NCI-H2107 treated with DMSO at 0.1 percent for 48 hours (cell line): ENCODE results near the gene CMIP.
A peak's percentile ranks its signal among the peaks of the same experiment; 100 is the strongest.
"Not testable (repeated sequence)": the region's sequence is repeated elsewhere in the genome, so short reads cannot be mapped to it uniquely, and the experiment has no call there.

Experiments used
- DNase-seq: peaks from one replicate; lab custom pipeline; 2025; ENCODE audit not compliant: unreplicated experiment; lab: John Stamatoyannopoulos, UW

The CMIP gene

DNA sequence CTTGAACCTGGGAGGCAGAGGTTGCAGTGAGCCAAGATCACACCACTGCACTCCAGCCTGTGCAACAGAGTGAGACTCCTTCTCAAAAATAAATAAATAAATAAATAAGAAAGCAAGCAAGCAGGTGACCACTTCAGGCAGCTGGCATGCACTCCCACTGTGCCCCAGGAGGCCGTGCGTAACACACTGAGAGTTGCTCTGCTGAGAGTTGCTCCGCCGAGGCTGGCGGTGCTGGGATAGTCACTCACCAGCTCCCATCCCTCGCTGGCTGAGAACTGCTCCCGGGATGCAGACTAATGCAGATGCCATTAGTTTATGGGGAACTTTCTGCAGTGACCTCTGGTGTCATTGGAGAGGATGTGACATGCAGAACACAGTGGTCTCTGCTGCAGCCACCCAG lies 228.8 kb downstream of the CMIP start:
- DNase-seq: peak; percentile 42

DNA sequence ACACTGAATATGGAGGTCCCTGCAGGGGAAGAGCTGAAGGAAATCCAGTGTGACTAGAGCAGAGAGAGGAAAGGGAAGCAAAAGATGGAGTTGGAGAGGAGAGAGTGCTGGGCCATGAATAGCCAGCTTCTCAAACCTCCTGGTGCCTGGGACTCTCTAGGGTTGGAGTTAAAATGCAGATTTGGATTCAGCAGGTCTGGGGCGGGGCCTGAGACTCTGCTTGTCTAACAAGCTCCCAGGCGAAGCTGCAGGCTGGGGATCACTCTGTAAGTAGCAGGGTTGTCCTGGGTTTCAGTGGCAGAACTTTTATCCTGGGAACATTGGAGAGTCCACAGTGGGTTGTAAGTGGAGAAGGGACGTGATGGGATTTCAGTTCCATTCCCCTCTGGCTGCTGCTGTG lies 231.1 kb downstream of the CMIP start:
- DNase-seq: no peak

DNA sequence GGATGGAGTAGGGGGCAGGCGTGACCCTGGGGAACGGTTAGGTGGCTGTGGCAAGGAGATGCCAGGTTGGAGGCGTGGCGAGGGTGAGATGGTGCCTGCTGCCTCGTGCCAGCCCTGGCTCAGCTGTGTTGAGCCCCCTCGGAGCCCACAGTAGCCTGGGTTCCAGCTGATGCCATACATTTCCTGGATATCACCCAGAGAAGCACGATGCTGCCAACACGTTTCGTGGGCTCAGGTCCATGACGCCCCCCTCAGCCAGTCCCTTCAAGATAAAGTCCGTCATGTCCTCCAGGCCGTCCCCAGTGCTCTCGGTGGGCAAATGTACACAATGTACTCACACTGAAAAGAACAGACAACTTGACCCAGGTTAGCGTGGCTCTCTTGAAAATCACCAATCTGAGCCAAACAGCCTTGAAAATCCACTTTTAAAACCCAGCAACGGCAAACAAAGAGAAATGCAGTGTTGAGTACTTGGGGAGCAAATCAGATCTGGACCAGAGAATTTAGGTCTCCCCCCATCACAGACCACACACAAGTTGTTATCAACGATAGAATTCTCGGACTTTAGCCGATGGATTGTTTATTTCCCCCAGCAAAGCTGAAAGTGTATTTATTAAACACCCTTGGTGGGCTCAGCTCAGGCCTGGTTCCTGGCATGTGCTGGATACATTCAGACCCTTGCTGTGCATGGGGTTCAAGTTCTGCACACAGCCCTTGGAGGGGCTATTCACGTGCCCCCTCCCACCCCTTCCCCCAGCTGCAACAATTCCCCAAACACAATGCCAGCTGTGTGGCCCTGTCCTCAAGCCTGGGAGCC lies 231.7 kb downstream of the CMIP start:
- DNase-seq: no peak

DNA sequence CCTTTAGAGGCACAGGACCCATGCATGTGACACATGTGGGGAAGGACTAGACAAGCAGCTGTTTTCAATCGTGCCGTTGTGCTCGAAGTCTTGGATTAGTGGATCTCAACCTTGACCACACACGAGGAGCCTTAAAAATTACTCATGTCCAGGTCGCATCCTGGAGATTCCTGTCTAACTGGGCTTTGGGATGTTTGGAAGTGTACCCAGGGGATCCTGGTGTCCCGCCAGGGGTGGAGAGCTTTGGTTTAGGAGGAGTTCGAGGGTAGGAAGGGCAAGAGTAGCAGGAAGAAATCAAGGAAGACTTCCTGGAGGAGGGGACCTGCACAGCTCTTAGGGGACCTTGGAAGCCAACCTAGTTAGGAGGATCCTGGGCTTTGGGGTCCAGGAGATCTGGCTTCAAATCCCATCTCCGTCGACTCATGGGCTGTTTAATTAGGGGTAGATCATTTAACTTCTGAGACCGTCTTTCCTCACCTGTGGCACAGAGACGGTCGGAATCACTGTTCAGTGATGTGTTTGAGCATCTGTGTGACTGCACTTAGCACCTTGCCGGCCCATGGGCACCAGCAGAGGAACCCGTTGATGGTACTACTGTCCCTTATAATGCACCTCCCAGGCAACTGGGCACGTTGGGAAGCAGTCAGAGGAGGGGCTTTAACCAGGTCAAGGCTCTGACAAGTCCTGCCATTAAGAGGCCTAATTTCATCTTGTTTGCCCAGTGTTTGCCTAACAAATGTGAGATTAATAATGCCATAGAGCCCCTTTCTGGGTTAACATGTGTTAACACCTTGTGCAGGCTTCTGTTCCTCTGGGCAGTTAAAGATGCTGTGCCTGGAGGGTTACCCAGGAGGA lies 232.5 kb downstream of the CMIP start:
- DNase-seq: no peak

DNA sequence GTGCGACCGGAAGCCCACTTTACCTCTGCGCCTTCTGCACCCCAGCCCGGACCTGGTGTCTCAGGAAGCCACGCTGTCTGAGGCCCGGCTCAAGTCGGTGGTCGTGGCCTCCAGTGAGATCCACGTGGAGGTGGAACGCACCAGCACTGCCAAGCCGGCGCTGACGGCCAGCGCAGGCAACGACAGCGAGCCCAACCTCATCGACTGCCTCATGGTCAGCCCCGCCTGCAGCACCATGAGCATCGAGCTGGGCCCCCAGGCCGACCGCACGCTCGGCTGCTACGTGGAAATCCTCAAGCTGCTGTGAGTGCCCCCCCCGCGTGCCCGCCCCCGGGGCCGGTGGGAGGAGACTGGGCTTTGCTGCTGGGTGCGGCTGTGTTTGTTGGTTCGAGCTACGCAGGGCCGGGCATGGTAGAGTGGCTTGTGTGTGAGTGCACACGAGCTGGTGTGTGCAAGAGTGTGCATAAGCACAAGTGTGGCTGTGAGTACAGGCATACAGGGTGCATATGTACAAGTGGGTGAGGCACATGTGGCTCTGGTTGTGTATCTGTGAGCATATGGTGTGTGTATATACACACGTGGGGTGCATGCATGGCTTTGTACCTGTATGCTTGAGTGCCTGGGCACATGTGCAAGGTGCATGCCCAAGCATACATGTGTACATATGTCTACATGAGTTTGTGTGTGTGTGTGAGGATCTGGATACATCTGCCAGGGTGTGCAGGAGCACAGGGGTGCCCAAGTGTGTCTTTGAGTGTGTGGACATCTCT lies 233.9 kb downstream of the CMIP start:
- DNase-seq: no peak

DNA sequence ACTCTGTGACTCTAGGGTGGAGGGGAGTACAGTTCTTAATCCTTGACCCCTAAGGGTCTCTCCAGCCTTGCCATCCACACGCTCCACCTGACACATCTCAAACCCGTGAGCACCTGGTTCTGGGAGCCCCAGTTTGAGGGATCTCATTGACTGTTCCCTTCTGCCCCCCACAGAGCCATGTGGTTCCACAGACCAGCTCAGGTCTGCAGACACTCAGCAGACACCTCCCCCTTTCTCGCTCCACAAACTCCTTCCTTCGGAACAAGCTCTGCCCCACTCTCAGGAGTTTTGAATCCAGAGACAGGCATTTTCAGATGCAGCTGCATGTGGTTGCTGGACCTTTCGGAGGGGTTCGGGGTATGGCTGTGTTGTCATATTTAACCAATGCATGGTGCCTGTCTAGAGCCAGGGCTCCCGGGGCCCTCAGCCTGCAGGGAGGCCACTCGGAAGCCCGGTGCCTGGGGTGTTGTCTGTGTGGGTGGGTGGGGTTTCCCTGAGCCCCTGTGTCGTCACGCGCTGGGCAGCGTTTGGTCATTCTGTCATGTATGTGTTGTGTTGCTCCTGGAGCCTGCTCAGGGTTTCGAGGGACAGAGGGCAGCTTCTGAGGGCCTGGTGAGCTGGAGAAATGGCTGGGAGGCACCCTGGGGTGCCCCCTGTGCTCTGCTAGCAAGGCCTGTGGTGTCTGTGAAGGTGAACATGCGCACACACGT lies 235.3 kb downstream of the CMIP start:
- no peak for DNase-seq

DNA sequence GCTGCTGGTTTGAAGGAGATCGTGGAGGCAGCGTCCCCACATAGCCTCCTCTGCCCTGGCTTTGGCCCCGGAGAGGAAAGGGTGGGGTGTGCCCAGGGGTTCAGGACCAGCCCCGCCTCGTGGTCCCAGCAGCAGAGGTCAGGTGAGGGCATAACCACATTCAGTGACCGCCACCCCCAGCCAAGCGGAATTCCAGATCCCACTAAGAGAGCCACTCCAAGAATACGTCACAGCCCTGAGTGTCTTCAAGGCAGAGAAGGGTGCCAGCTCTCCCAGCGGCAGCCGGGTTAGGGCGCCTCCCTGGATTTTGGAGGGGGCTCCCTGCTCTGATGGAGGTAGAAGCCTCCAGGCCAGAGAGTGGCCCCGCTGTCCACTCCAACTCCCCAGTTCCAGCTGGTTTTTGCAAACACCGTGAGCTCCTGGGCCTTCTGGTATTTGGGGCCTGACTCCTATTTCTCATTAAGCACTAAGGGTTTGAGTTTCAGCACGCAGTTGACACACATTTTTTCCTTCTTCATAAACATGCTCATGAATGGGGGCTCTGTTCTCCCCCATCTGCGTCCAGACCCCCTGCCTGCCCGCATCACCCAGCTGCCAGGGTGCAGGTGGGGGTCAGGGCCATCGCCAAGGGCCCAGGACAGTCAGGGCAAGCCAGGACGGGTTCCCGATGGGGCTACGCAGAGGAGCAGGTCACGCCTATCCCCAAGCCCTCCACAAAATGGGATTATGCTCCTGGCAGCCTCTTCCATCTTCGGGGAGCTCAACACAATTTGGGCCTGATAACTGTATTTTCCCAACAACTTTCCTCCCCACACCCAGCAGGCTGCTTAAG lies 236.1 kb downstream of the CMIP start:
- no peak for DNase-seq

DNA sequence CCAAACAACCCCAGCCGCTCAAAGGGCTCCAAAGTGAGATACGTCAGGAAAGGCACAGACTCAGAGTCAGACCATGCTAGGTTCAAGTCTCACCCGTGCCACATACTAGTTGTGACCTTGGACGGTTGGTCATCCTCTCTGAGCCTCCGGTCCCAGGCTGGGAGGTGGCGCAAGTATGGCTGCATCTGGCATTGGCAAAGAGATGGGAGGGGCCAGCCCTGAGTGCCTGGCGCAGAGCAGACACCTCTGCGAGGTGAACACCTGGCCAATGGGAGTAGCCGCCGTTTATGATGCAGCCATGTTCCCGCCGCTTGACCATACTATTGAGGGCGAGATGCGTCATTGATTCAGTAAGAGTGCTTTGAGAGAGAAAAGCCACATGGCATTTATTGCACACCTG lies 236.7 kb downstream of the CMIP start:
- DNase-seq: no peak

DNA sequence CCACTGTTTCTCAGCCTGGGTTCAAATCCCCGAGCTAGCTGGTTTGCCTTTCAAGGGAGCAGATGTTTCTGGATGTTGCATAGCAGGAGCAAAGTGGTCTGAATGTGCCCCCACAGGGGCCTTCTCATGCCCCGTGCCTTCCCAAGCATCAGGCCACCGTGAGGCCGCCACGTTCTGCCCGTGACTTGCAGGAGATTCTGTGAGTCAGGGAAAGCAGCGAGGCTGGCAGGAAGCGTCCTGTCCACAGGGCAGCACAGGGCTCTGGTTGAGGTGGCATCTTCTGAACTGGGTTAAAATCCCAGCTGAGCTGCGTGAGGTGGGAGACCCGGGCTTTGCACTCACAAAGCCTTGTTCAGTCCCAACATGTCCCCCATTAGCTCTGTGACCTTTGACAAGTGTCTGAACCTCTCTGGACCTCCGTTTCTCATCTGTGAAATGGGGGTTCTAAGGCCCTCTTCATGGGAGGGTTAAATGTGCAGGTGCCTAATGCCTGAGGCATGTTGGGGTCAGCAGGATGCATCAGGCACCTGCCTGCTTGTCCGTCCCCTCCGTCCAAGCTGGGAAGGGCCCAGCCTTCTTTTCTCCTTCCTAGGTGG lies 239.7 kb downstream of the CMIP start:
- no peak for DNase-seq

DNA sequence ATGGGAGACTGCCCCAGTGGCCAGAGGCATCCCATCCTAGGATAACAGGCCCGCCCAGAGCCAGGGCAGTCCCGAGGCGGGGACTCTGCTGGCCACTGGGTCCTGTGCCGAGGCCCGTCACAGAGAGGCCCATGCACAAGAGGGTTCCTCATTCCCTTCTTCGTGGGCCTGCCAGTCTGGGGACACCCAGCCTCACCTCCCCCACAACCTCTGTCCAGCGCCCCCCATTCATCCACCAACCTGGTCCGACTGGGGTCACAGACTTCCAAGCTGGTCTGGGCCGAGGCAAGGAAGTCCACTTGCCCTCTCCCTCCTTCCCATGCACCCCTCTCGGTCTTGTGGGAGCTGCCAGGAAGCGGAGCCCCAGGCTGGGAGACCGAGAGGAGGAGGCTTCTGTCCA lies 240.3 kb downstream of the CMIP start:
- DNase-seq: no peak

DNA sequence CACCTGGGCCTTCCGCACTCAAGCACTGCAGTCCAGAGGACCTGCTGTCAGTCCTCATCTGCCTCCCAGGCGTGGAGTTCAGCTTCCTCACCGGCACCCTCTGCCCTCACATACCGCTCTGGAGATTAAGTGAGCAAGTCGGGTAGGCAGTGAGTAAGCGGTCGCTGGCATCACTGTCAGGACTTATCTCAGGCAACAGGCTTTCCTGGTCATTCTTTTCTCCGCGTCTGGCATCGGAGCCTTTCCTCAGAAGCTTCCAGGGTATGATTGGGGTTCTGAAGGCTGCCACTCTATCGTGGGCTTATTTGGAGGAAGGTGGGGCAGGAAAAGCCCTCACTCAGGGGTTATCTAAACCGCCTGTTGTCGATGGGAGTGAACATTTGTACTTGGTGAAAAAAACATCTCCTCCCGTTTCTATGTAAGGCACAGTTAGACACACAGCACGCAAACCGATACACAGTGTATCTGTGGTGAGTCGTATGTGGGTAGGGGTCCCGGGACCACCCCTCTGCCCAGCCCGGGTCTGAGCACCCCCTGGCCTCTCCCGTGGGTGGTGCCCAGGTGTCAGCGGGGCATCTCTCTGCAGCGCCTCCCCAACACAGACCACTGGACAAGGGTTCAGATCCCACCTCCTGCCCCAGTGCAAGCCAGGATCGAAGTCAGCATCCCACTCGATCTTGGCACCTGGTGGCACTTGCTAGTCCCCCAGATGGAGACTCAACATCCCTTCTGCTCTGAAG lies 242.0 kb downstream of the CMIP start:
- no peak for DNase-seq

DNA sequence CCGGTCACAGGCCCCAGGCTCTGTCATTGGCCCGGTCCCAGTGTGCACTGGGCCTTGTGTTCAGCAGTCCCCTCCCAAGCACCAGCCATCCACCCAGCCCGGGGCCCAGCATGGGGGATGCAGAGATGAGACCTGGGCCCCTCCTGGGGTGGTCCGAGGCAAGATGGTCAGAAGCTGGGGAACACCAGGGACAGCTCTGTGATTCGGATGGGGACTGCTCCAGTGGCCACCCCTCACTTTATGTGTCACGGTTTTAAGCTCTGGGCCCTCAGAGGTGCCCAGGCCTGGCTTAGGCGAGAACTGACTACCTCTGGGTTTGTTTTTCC lies 242.5 kb downstream of the CMIP start:
- no peak for DNase-seq

DNA sequence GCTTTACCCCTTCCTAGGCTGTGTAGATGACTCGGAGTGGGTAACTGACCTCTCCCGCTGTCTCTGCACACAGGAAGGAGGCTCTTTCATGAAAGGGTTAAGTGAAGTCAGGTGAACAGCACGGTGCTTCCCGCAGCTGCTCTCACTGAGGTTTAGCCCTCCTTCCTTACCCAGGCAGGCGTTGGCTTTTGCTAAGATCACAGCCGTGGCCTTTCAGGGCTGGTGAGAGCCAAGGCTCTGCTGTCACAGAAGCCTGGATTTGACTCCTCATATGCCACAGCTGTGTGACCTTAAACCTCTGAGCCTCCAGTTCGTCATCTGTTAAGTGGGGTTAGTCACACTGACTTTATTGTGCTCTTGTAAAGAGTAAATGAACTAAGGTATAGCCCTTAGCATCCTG lies 243.6 kb downstream of the CMIP start:
- DNase-seq: no peak

DNA sequence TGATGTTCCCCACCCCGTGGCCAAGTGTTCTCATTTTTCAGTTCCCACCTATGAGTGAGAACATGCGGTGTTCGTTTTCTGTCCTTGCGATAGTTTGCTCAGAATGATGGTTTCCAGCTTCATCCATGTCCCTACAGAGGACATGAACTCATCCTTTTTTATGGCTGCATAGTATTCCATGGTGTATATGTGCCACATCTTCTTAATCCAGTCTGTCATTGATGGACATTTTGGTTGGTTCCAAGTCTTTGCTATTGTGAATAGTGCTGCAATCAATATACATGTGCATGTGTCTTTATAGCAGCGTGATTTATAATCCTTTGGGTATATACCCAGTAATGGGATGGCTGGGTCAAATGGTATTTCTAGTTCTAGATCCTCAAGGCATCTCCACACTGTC lies 244.2 kb downstream of the CMIP start:
- not testable (repeated sequence) for DNase-seq

DNA sequence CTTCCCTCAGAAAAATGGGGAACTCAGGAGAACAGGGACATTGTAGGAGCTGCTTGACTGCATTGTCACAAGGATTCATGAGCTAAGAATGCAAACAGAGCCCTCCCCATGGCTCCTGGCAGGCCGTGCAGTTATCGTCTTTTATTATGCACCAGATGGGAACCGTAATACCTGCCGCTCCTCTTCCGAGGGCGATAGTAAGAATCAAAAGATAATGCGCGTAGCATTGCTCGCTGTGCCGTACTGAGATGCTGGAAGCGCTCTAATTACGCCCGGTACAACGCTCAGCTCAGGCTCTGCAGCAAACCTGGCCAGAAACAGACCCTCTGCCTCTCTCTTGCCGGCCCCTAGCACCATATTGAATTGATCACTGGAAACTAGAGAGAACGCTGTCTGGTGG lies 247.4 kb downstream of the CMIP start:
- no peak for DNase-seq

DNA sequence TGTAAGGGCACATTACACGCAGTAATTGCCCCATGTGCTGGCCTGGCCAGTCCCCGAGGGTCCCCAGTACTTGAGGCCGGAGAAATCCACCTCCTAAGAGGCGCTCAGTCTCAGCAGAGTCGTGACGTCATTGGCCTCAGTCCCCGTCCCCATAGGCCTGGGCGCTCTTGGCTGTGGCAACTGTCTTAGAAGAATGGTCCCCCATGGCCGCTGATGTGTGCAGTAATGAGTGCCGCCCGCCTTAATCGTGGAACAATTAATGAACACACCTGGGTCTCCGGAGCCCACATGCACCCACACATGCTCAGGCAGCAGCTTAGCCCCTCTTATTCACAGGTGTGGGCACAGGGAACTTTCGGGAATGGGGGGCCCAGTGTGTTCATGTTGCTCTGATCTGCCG lies 248.0 kb downstream of the CMIP start:
- DNase-seq: no peak

DNA sequence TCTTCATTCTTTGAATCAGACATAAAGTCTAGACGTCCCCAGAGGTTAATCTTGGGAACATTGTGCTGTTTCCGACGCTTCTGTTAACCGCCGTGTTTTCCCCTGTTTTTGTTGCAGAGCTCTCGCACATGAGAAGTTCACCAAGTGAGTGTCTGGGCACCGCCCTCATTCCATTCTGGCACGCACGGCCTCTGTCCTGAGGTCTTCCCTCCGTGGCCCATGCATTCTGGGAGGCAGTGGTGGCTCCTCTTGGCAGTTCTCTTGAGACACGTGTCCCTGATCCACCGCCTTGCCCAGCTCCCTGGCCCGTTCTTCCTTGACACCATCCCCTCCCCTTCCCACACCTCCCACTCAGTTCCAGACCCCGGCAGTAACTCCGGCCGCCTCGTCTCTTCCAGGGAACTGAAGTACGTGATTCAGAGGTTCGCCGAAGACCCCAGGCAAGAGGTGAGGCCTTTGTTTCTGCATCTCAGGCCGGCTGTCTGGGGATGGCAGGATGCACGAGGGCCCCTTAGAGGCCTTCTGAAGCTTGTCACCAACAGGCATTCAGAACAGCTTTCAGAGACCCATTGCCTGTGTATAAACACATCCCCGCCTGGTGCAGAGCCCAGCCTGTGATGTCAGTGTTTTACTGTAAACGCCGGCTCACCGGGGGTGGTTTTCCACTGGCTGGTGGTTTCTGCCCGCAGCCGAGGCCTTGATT lies 248.6 kb downstream of the CMIP start:
- DNase-seq: no peak

DNA sequence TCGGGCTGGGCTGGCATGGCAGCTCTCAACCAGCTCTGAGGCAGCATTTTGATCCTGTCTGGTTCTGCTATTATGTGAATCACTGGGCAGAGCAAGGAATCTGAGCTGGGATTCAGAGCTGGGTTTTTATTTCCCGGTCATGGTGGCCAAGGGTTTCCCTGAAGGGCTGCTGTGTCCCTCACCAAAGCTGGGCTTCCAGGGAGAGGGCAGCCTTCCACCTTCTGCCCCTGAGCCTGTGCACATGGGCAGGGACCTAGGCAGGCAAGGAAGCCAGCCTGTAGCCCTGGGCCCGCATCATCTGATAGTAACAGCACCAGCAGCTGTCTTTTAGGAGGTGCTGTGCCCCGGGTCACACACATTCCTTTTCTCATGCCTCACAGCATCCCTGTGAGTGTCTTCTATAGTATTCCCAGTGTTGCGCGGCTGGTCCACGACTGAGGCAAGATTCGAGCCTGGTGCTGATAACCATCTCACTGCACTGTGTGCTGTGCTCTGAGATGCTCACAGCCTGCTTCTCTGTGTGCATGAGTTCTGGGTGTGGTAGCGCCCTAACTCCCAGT lies 249.2 kb downstream of the CMIP start:
- no peak for DNase-seq
